ENCODE data around the gene HARS1.
"Not testable (repeated sequence)": the region's sequence is repeated elsewhere in the genome, so short reads cannot be mapped to it uniquely, and the experiment has no call there.

Gene HARS1

DNA sequence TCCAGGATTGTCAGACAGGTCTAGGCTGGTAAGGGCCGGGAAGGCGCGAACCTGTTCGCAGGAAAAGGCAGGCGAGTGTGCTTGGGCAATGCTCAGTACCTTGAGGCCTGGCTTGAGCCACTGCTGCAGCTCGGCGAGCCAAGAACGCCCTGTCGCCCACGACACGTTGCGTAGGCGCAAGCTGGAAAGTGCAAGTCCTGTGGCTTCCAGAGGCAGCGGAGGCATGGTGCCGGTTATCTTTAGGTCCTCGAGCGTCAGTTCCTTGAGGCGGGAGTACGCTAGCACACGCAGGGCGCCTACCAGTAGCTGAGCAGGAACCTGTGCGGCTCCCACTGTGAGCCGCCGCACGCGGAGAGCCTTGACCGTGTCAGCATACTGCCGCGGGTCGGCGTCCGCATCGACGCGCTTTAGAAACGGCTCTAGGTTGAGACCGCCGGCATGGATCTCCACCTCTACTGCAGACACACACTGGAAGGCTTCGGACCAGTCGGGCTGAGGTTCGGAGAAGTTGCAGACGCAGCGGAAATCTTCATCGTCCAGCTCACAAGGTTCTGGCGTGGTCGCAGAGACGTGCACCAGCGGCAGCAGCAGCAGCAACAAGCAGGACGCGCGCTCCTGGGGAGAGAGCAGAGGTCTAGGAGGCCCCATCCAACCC is 58.7 kb downstream of the HARS1 start:
- DNase-seq: peak; percentile 43

GRCh38 chr5:140631831-140632365 is 59.3 kb downstream of the HARS1 start:
- no peak for DNase-seq

DNA sequence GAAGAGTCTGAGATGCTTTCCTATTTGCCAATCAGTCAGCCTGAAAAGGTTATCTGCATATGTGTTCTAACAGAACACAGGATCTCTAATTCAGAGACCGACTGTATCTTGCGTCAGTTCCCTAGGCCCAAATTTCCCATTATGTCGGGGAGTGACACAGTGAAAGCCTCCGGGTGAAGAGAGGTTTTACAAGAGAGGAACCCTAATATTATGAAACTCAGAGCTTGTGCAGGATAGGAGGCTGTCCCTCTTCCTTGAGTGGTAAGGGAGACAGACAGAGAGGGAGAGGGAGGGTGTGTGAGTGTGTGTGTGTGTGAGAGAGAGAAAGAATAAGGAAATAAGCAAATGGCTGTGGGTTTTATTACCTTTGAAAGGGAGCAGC is 60.1 kb downstream of the HARS1 start:
- no peak for DNase-seq

- no peak for DNase-seq
Measured at GRCh38 chr5:140630292-140631035, 60.7 kb downstream of the HARS1 start.

GRCh38 chr5:140628711-140629110 is 62.5 kb downstream of the HARS1 start:
- DNase-seq: no peak

GRCh38 chr5:140627972-140628371 is 63.2 kb downstream of the HARS1 start:
- no peak for DNase-seq

GRCh38 chr5:140624886-140625285 is 66.3 kb downstream of the HARS1 start:
- DNase-seq: not testable (repeated sequence)
